ENCODE results near the gene HECTD4.

- no peak for TF ChIP-seq CTCF (conservative IDR thresholded peaks at IDR 0.05; ENCODE audit: low read depth, low read length)
- no peak for TF ChIP-seq RAD21 (IDR thresholded peaks at IDR 0.05; ENCODE audit: low read length)
- TF ChIP-seq POLR2A (IDR thresholded peaks at IDR 0.05; ENCODE audit: low read depth, low read length) = no peak
- TF ChIP-seq BHLHE40 (IDR thresholded peaks at IDR 0.05; ENCODE audit: low read depth, low read length) = no peak
- TF ChIP-seq, protein P1, sequence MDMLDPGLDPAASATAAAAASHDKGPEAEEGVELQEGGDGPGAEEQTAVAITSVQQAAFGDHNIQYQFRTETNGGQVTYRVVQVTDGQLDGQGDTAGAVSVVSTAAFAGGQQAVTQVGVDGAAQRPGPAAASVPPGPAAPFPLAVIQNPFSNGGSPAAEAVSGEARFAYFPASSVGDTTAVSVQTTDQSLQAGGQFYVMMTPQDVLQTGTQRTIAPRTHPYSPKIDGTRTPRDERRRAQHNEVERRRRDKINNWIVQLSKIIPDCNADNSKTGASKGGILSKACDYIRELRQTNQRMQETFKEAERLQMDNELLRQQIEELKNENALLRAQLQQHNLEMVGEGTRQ (IDR thresholded peaks at IDR 0.05; ENCODE audit: low read depth, low read length) = no peak
Measured at GRCh38 chr12:112304436-112304835, 77.8 kb downstream of the HECTD4 start.

Data from IMR-90 (cell line).